Measurements from ENCODE around the gene EFHC1. TPM values are rescaled to one million over a fixed set of nuclear protein-coding genes. Genes with fewer than 3 reads are reported as not detected.

The EFHC1 gene
- total RNA-seq, 4 donors from 2014 or later = 39.4 to 96.5 (median 41.6) TPM

DNA sequence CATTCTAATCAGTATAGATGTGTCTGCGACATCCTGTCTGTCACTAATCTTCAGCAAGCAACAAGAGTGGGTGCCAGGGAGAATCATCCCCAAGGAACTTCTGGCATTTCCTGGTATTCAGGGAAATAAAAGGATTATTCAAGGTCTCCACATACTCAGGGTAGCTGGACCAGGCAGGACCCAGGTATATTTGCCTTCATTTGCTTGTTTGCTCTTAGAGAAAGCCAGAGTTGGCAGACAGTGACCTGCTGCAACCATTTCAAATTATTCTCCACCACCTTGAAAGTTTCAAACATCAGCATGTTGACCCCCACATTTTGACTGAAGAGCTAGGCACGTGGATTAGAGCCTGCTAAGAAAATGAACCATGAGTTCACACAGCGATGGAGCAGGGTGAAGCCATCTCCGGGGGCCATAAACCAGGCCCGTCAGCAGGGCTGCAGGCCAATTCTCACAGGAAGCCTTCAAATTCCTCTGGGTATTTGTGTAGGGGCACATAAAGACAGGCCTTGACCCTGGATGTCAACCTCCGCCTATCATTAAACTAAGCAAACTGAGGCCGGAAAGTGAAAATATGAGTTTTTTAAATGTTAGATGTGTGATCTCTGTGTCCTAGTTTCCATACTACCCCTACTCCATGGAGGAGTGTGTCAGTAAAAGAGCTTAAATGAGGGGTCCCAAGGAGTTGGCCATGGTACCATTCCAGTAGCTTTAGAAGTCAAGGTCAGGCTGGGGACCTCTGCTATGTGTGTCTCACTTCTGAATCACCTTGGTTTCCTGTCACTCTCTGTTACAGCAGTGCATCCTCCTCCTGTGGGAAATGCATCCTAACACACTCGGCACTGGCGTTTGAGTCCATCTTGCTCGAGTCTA lies 123.8 kb downstream of the EFHC1 start:
- 83 to 84% methylated on average over 10 of the region's 10 CpGs for WGBS, 2 donors
- no peaks in the 10 kb centered on the region for H3K9me3 ChIP-seq
- DNase-seq = no peak
- H3K4me1 ChIP-seq = peaks cover 12 to 19% of the 10 kb centered on the region in 2 donors
- intact Hi-C loops (cut with DNase I) = no loop called here
- TF ChIP-seq POLR2A (IDR thresholded peaks at IDR 0.05) = no peak
- TF ChIP-seq, protein P1, sequence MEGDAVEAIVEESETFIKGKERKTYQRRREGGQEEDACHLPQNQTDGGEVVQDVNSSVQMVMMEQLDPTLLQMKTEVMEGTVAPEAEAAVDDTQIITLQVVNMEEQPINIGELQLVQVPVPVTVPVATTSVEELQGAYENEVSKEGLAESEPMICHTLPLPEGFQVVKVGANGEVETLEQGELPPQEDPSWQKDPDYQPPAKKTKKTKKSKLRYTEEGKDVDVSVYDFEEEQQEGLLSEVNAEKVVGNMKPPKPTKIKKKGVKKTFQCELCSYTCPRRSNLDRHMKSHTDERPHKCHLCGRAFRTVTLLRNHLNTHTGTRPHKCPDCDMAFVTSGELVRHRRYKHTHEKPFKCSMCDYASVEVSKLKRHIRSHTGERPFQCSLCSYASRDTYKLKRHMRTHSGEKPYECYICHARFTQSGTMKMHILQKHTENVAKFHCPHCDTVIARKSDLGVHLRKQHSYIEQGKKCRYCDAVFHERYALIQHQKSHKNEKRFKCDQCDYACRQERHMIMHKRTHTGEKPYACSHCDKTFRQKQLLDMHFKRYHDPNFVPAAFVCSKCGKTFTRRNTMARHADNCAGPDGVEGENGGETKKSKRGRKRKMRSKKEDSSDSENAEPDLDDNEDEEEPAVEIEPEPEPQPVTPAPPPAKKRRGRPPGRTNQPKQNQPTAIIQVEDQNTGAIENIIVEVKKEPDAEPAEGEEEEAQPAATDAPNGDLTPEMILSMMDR (IDR thresholded peaks at IDR 0.05) = no peak
- no peaks in the 10 kb centered on the region for H3K36me3 ChIP-seq
- no peak overlapping the region for H3K27ac ChIP-seq
- H3K4me3 ChIP-seq (replicated peaks in 1 of 3) = no peak overlapping the region
- H3K27me3 ChIP-seq = no peaks in the 10 kb centered on the region

DNA sequence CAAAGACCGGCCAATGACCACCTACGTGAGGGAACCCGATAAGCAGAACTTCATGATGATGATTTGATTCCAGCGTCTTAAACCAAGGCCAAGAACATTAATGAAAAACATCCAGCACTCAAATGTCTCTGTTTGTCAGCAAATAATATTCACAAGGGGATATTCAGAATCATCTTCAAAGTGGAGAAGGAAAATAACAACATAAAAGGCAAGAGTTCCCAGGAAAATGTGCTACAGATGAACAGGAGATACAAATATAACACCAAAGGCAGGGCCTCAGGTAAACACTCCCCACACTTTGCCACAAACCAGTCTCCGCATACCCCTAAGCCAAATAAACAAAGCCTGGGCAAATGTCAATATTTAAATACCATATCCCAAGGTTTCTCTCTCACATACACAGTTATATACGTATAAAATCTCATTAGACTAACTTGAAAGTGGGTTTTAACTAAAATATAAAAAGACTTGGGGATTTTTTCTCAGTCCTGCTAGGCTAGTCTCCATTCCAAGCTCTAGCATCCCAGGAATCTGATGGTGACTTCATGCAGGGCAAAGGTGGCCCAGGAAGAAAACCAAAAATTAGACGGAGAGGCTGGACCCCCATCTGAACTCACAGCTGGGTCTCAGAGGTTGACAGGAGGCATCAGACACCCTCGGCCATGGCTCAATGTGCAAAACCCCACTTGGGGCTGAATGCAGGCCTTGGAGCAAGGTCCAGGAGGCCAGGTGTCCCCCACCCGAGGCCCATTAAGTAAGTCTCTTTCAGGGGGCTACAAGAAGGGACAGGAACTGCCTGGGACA lies 124.7 kb downstream of the EFHC1 start:
- Histone ChIP-seq H3K27me3 (no peaks in the 10 kb centered on the region), H3K36me3 (no peaks in the 10 kb centered on the region), H3K4me3 (replicated peaks in 1 of 3) (no peak overlapping the region), H3K4me1 (peaks cover 17 to 19% of the 10 kb centered on the region in 2 donors), H3K9me3 (no peaks in the 10 kb centered on the region), H3K27ac (no peak overlapping the region)
- intact Hi-C loops (cut with DNase I) = no loop called here
- 78 to 86% methylated on average over 9 of the region's 9 CpGs for WGBS, 2 donors
- TF ChIP-seq POLR2A (IDR thresholded peaks at IDR 0.05) = no peak
- TF ChIP-seq, protein P1 (IDR thresholded peaks at IDR 0.05) = no peak
- DNase-seq = no peak

DNA sequence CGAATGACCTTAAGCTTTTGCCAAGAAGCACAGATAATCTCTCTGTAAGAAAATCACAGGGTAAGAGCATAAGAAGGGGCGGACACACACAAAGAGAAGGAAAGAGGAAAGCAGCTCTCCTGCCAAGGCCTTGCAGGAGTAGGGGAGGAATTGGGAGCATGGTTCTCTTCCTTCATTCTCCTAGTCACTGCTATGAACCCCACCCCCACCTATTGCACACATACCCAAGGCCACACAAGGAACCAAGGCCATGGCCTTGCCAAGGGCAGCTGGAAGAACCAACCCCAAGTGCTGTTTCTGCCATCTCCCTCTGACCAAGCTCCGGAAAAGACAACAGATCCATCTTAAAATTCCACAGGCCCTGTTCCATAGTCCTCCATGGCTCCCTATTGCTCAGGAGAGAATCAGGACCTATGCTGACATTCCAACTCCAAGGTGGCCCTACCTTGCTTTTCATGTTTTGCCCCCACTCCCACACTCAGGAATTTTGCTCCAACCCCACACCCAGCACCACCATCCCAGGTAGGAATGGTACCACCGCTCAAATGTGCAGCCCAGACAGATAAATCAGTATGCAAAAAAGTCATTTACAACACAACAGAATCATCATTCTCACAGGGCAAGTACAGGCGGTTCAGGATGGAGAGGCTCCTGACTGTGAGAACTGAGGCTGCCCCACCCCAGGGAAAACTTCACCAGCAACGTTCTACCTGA lies 125.4 kb downstream of the EFHC1 start:
- no peak for TF ChIP-seq POLR2A (IDR thresholded peaks at IDR 0.05)
- TF ChIP-seq, protein P1 (IDR thresholded peaks at IDR 0.05) = no peak
- peaks cover 18 to 27% of the 10 kb centered on the region in 2 donors for H3K4me1 ChIP-seq
- no peak overlapping the region for H3K27ac ChIP-seq
- H3K9me3 ChIP-seq = no peaks in the 10 kb centered on the region
- no peak for DNase-seq
- intact Hi-C loops (cut with DNase I) = no loop called here
- WGBS, 2 donors = 91 to 94% methylated on average over 6 of the region's 6 CpGs
- H3K36me3 ChIP-seq = no peaks in the 10 kb centered on the region
- no peak overlapping the region for H3K4me3 ChIP-seq (replicated peaks in 1 of 3)
- H3K27me3 ChIP-seq = no peaks in the 10 kb centered on the region

DNA sequence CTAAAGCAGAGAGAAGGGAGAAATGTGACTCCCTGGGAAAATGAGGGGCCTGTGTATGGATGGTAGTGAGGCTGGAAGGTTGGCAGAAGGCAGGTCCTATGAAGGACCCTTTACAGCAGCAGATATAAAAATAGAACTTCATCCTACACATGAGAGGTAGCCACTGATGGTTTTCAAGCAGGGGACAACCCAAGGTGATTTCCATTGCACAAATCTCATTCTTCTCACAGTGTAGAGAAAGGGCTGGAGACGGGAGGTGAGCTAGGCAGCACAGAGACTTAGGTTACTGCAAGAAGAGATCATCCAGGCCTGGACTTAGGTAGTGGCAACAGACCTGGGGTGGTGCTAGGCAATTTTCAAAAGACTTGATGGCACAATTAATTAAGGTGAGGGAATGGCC lies 126.0 kb downstream of the EFHC1 start:
- Histone ChIP-seq H3K4me1 (peaks cover 24 to 33% of the 10 kb centered on the region in 2 donors), H3K36me3 (no peaks in the 10 kb centered on the region), H3K27ac (no peak overlapping the region), H3K27me3 (no peaks in the 10 kb centered on the region), H3K9me3 (no peaks in the 10 kb centered on the region), H3K4me3 (replicated peaks in 1 of 3) (no peak overlapping the region)
- DNase-seq = no peak
- WGBS, 2 donors = 100% methylated on average over 1 of the region's 1 CpG
- intact Hi-C loops (cut with DNase I) = no loop called here
- TF ChIP-seq, protein P1 (IDR thresholded peaks at IDR 0.05) = no peak
- no peak for TF ChIP-seq POLR2A (IDR thresholded peaks at IDR 0.05)

All from thyroid gland (tissue), 4 donors.